Measurements from ENCODE around the gene TNP2.

DNA sequence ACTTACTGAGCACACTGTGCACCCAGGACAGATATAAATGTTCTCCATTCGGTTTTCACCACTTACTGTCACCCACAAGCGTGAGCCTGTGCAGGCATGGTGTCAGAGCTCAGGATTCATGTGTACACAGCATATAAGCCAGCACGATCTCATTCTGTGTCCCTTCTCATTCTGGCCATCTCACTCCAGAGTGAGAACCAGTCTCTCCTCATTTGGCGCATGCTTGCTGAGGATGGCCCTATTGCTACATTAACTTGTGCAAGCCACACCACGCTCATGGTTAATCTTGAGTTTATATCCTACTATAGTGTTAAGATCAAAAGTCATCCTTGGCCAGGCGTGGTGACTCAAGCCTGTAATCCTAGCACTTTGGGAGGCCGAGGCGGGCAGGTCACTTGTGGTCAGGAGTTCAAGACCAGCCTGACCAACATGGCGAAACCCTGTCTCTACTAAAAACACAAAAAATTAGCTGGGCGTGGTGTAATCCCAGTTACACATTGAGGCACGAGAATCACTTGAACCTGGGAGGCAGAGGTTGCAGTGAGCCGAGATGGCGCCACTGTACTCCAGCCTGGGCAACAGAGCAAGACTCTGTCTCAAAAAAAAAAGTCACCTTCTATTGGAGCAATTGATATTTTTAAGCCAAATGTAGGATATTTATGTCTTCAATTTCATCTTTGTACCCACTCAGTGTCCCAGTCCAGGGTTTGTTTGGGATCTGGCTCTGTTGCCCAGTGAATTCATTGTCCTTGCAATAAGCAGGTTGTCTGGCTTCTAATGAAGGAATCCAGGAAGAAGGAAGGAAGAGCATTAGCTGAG, 34.0 kb downstream of the TNP2 start:
- TF ChIP-seq, protein P1, sequence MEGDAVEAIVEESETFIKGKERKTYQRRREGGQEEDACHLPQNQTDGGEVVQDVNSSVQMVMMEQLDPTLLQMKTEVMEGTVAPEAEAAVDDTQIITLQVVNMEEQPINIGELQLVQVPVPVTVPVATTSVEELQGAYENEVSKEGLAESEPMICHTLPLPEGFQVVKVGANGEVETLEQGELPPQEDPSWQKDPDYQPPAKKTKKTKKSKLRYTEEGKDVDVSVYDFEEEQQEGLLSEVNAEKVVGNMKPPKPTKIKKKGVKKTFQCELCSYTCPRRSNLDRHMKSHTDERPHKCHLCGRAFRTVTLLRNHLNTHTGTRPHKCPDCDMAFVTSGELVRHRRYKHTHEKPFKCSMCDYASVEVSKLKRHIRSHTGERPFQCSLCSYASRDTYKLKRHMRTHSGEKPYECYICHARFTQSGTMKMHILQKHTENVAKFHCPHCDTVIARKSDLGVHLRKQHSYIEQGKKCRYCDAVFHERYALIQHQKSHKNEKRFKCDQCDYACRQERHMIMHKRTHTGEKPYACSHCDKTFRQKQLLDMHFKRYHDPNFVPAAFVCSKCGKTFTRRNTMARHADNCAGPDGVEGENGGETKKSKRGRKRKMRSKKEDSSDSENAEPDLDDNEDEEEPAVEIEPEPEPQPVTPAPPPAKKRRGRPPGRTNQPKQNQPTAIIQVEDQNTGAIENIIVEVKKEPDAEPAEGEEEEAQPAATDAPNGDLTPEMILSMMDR (IDR thresholded peaks at IDR 0.05) = no peak
- TF ChIP-seq POLR2AphosphoS5 (IDR thresholded peaks at IDR 0.05) (peak in 1 of 2 donors; percentile 11), POLR2A (IDR thresholded peaks at IDR 0.05) (peak in 1 of 4 donors; percentile 32), EP300 (IDR thresholded peaks at IDR 0.05) (no peak)

All from upper lobe of left lung (tissue), 4 donors.